Tibial nerve (tissue), 4 donors: ENCODE measurements around the gene ELF2.

Source experiments
- CTCF ChIP-seq, 5 experiments: fragments of 200-600 bp in 3 of 5; fragments of 450-650 bp in 2 of 5; sonication (generic) in 3 of 5; IDR thresholded peaks; one replicate each; pipeline ENCODE4 v1.5.1; 2016 to 2019; ENCODE audit warnings: antibody characterized with exemption in 5 of 5, mild to moderate bottlenecking in 3 of 5, moderate library complexity in 2 of 5
- EP300 ChIP-seq, 2 donors: sonication (generic); formaldehyde crosslinking; IDR thresholded peaks; one replicate each; pipeline ENCODE4 v1.6.1; 2017; ENCODE audit warnings: antibody characterized with exemption in 2 of 2, mild to moderate bottlenecking in 1 of 2
- POLR2A ChIP-seq, 2 donors: fragments of 450-650 bp; IDR thresholded peaks; one replicate each; pipeline ENCODE4 v1.6.1; 2017; ENCODE audit warnings: antibody characterized with exemption in 2 of 2, mild to moderate bottlenecking in 2 of 2, moderate library complexity in 2 of 2

DNA sequence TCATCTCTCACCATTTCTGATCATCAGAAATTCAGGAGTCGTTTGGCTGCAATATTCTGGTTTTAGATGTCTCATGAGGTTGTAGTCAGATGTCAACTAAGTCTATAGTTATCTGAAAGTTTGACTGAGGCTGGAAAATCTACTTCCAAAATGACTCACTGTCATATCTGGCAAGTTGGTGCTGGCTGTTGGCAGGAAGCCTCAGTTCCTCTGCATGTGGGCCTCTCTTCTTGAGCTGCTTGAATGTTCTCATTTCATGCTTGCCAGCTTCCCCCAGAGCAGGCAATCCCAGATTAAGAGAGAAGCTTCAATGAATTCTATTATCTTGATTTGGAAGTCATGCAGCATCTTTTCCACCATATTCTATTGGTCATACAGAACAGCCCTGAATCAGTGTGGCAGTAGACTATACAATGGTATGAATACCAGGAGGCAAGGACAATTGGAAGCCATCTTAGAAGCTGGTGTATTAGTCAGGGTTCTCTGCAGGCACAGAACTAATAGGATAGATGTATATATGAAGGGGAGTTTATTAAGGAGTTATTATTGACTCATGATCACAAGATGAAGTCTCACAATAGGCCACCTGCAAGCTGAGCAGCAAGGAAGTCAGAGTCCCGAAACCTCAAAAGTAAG lies 46.8 kb upstream of the ELF2 start:
- no peak for TF ChIP-seq CTCF (IDR thresholded peaks at IDR 0.05)
- TF ChIP-seq POLR2A (IDR thresholded peaks at IDR 0.05): no peak
- no peak for TF ChIP-seq EP300 (IDR thresholded peaks at IDR 0.05)
